Skeletal muscle satellite cell (primary cell): ENCODE data around the gene MCRIP2.
A peak's percentile ranks its signal among the peaks of the same experiment; 100 is the strongest.
"Not testable (repeated sequence)": the region's sequence is repeated elsewhere in the genome, so short reads cannot be mapped to it uniquely, and the experiment has no call there.

ENCODE experiments used
- H3K27me3 ChIP-seq: 2 replicates; pipeline ENCODE4 v1.7.0; 2013; ENCODE audit warnings: low read length; ENCODE audit not compliant: control insufficient read depth, insufficient read depth
- H3K36me3 ChIP-seq: 2 replicates; pipeline ENCODE4 v1.7.0; 2013; ENCODE audit warnings: mild to moderate bottlenecking, control low read depth, low read length; ENCODE audit not compliant: insufficient read depth
- H3K4me1 ChIP-seq: 2 replicates; pipeline ENCODE4 v1.7.0; 2013; ENCODE audit warnings: low read length; ENCODE audit not compliant: control insufficient read depth, insufficient read depth
- H3K4me2 ChIP-seq: 2 replicates; pipeline ENCODE4 v1.7.0; 2013; ENCODE audit warnings: mild to moderate bottlenecking, low read length
- H3K4me3 ChIP-seq: 2 replicates; pipeline ENCODE4 v1.7.0; 2013; ENCODE audit warnings: low read length
- H3K9ac ChIP-seq: 2 replicates; pipeline ENCODE4 v1.7.0; 2013; ENCODE audit warnings: mild to moderate bottlenecking, low read depth, low read length, moderate library complexity
- H3K9me3 ChIP-seq: replicated peaks from 2 replicates; pipeline ENCODE4 v1.7.0; 2013; ENCODE audit warnings: mild to moderate bottlenecking, control low read depth, low read length

Gene MCRIP2

GRCh38 chr16:684071-684794, 42.6 kb downstream of the MCRIP2 start, which contains the start of gene JMJD8:
JMJD8 (minus strand) TSS chr16:684334; CDS start chr16:684319, 15 bp downstream.
- peak within 1 kb of the TSS; percentile 97 for H3K4me2 ChIP-seq
- peak within 1 kb of the TSS; percentile 76 for H3K9ac ChIP-seq
- H3K4me3 ChIP-seq, result peak within 1 kb of the TSS; percentile 79
- H3K9me3 ChIP-seq, result no peaks in the 10 kb centered on the region
- peaks cover 35% of the 10 kb centered on the region for H3K36me3 ChIP-seq
- H3K4me1 ChIP-seq, result peaks cover 45% of the 10 kb centered on the region
- H3K27me3 ChIP-seq, result no peaks in the 10 kb centered on the region

GRCh38 chr16:684961-685696, 43.5 kb downstream of the MCRIP2 start:
- Histone ChIP-seq H3K4me2 (peak overlapping the region; percentile 97), H3K4me1 (peaks cover 48% of the 10 kb centered on the region)

GRCh38 chr16:685967-686366, 44.3 kb downstream of the MCRIP2 start:
- Histone ChIP-seq H3K27me3 (no peaks in the 10 kb centered on the region), H3K4me1 (peaks cover 51% of the 10 kb centered on the region), H3K9ac (no peak overlapping the region), H3K9me3 (no peaks in the 10 kb centered on the region), H3K4me2 (no peak overlapping the region), H3K4me3 (no peak overlapping the region), H3K36me3 (peaks cover 35% of the 10 kb centered on the region)

More at GRCh38 chr16:684961-685696, 43.5 kb downstream of the MCRIP2 start:
- H3K27me3 ChIP-seq, result no peaks in the 10 kb centered on the region
- no peak overlapping the region for H3K9ac ChIP-seq
- no peaks in the 10 kb centered on the region for H3K9me3 ChIP-seq
- H3K4me3 ChIP-seq, result no peak overlapping the region
- H3K36me3 ChIP-seq, result peaks cover 35% of the 10 kb centered on the region

- no peak overlapping the region for H3K4me3 ChIP-seq
- peaks cover 44% of the 10 kb centered on the region for H3K4me1 ChIP-seq
- H3K9ac ChIP-seq, result no peak overlapping the region
- H3K4me2 ChIP-seq, result no peak overlapping the region
- no peaks in the 10 kb centered on the region for H3K27me3 ChIP-seq
- no peaks in the 10 kb centered on the region for H3K9me3 ChIP-seq
- peaks cover 29% of the 10 kb centered on the region for H3K36me3 ChIP-seq
These were observed 45.0 kb downstream of the MCRIP2 start for GRCh38 chr16:686459-687260.

GRCh38 chr16:687499-687898, 45.9 kb downstream of the MCRIP2 start:
- no peak overlapping the region for H3K4me2 ChIP-seq
- no peak overlapping the region for H3K4me3 ChIP-seq
- H3K9me3 ChIP-seq, result no peaks in the 10 kb centered on the region
- peaks cover 5% of the 10 kb centered on the region for H3K27me3 ChIP-seq
- peaks cover 21% of the 10 kb centered on the region for H3K36me3 ChIP-seq
- H3K4me1 ChIP-seq, result peaks cover 36% of the 10 kb centered on the region
- no peak overlapping the region for H3K9ac ChIP-seq

GRCh38 chr16:689175-689897, 47.7 kb downstream of the MCRIP2 start:
- Histone ChIP-seq H3K36me3 (peaks cover 12% of the 10 kb centered on the region), H3K9me3 (no peaks in the 10 kb centered on the region), H3K9ac (peak overlapping the region; percentile 98), H3K27me3 (peaks cover 22% of the 10 kb centered on the region), H3K4me2 (peak overlapping the region; percentile 96), H3K4me1 (peaks cover 21% of the 10 kb centered on the region), H3K4me3 (peak overlapping the region; percentile 100)

- not testable (repeated sequence) for H3K4me3 ChIP-seq, H3K9me3 ChIP-seq, H3K36me3 ChIP-seq, H3K4me2 ChIP-seq, H3K9ac ChIP-seq
- H3K4me1 ChIP-seq, result peaks cover 14% of the 10 kb centered on the region
- peaks cover 39% of the 10 kb centered on the region for H3K27me3 ChIP-seq
These were observed 49.6 kb downstream of the MCRIP2 start for GRCh38 chr16:691242-691641.

- no peaks in the 10 kb centered on the region for H3K9me3 ChIP-seq
- H3K9ac ChIP-seq, result no peak overlapping the region
- peaks cover 14% of the 10 kb centered on the region for H3K4me1 ChIP-seq
- peaks cover 42% of the 10 kb centered on the region for H3K27me3 ChIP-seq
- no peaks in the 10 kb centered on the region for H3K36me3 ChIP-seq
- H3K4me2 ChIP-seq, result no peak overlapping the region
- H3K4me3 ChIP-seq, result no peak overlapping the region
These were observed 50.9 kb downstream of the MCRIP2 start for GRCh38 chr16:692356-693108.

- no peak overlapping the region for H3K4me3 ChIP-seq
- no peaks in the 10 kb centered on the region for H3K9me3 ChIP-seq
- H3K9ac ChIP-seq, result no peak overlapping the region
- no peak overlapping the region for H3K4me2 ChIP-seq
- H3K27me3 ChIP-seq, result peaks cover 43% of the 10 kb centered on the region
- H3K36me3 ChIP-seq, result no peaks in the 10 kb centered on the region
- H3K4me1 ChIP-seq, result peaks cover 14% of the 10 kb centered on the region
These were observed 51.7 kb downstream of the MCRIP2 start for GRCh38 chr16:693364-693763.

GRCh38 chr16:693766-694165, 52.1 kb downstream of the MCRIP2 start:
- Histone ChIP-seq H3K9me3 (no peaks in the 10 kb centered on the region), H3K9ac (no peak overlapping the region), H3K36me3 (no peaks in the 10 kb centered on the region), H3K4me3 (no peak overlapping the region), H3K4me1 (peaks cover 14% of the 10 kb centered on the region), H3K4me2 (no peak overlapping the region), H3K27me3 (peaks cover 45% of the 10 kb centered on the region)
